ENCODE data around the gene C18orf63.
"Not testable (repeated sequence)": the region's sequence is repeated elsewhere in the genome, so short reads cannot be mapped to it uniquely, and the experiment has no call there.

Gene C18orf63

DNA sequence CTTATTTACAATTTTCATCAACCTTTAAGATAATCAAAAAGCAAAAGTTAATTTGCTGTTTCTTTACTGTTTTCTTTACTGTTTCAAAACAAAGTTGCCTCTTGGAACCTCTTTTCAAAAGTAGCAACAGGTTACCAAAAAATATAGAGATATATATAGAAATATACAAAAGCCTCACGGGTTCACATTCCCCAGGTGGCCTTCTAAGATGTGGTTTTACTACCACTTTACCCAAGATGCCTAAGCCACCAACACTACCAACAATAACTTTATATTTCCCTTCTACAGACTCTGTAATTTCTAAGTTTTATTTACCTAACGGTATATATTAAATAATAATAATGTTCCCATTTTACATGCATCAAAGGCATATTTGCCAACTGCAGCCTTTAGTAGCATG is 28.8 kb upstream of the C18orf63 start:
- no peak for DNase-seq

DNA sequence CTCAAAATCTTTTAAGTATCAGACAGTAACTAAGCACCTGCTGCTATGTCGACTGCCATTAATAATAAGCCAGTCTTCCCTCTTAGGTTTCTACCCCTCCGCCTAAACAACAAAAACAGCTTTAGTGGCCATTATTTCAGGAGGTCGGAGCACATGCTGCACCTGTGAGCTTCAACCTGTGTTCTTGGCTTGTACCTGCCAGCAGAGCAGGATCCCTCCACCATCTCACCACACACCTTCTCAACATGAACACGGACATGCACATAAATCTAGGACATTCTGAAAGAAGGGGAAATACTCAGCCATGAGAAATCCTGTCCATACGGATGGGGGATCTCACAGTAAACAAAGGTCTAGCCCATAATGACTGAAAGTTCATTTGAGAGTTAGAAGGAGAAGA is 27.6 kb upstream of the C18orf63 start:
- no peak for DNase-seq

DNA sequence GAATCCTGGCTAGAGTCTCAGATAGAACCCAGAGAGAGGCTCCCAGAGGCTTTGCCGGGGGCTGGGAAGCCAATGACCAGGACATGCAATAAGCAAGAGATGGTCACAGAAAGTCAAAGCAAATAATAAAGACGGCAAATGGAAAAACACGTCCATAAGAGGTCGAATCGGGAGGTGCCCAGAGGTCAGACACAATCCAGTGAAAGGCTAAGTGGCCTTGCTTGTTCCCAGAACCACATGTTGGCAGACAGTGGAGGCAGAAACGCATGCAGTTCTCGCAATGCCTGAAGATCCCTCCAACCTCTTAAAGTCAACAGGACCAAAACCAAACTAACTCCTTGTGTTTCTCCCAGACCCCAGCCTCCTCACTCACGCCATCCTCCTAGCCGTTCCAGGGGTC is 26.9 kb upstream of the C18orf63 start:
- no peak for DNase-seq

DNA sequence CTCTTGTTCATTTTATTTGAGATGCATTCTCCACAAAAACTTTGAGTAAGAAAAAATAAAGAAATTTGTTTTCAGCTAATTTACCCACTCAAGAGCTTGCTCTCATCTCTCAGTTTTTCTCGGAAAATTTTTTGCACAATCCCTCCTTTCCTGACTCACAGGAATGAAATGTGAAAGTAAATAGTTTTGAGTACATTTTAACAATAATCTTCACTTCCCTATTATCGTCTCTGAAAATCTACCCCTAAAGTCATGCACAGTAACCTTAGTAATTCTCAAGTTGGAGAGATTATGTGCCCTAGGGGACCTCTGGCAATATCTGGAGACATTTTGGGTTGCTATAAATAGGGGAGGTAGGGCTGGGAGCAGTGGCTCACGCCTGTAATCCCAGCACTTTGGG is 26.5 kb upstream of the C18orf63 start:
- no peak for DNase-seq

DNA sequence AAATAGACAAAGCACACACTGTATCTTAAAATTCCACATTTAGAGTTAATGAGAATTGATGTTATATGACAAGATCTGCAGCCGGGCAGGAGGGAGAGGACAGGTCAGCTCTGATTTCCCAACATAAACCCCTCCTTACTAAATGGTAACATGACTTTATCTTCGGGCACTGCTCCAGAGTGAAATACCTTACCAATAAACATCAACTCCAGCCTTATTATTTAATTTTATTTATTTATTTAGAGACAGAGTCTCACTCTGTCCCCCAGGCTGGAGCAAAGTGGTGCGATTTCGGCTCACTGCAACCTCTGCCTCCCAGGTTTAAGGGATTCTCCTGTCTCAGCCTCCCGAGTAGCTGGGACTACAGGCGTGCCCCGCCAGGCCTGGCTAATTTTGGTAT is 25.6 kb upstream of the C18orf63 start:
- no peak for DNase-seq

DNA sequence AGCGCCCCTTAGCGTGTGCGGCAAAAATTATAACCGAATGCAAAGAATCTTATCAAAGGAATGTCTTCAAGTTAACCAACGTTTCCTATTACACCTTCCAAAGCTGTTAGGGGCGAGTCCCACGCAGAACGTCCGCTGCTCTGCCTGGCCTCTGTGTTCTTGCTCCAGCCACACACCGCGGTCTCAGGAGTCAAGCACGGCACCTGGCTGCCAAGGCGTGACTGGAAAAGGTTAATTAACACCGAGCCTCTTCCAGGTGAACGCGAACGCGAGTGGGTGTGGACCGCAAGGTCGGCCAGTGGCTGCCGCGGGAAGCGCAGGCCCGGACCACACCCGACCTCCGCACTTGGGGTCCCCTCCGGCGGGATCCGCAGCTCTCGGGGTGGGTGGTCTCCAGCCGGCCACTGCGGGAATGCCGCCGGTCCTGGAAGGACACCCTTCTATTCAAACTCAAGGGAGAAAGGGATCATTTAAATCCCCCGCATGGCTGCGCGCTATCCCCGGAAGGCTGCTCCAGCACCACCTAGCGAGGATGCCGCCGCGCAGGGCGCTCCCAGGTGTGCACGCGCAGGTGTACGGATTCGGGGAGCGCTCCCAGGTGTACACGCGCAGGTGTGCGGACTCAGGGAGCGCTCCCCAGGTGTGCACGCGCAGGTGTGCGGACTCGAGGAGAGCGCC is 24.7 kb upstream of the C18orf63 start:
- DNase-seq: peak in 1 of 2 experiments; percentile 28

DNA sequence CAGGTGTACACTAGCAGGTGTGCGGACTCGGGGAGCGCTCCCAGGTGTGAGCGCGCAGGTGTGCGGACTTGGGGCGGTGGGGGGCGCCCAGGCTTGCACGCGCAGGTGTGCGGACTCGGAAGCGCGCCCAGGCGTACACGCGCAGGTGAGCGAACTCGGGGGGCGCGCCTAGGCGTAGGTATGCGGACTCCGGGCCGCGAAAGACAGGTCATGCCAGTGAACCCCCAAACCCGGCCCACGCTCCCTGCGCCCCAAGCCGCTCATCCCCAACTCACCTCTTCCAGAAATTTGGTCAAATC is 24.2 kb upstream of the C18orf63 start:
- DNase-seq: no peak

DNA sequence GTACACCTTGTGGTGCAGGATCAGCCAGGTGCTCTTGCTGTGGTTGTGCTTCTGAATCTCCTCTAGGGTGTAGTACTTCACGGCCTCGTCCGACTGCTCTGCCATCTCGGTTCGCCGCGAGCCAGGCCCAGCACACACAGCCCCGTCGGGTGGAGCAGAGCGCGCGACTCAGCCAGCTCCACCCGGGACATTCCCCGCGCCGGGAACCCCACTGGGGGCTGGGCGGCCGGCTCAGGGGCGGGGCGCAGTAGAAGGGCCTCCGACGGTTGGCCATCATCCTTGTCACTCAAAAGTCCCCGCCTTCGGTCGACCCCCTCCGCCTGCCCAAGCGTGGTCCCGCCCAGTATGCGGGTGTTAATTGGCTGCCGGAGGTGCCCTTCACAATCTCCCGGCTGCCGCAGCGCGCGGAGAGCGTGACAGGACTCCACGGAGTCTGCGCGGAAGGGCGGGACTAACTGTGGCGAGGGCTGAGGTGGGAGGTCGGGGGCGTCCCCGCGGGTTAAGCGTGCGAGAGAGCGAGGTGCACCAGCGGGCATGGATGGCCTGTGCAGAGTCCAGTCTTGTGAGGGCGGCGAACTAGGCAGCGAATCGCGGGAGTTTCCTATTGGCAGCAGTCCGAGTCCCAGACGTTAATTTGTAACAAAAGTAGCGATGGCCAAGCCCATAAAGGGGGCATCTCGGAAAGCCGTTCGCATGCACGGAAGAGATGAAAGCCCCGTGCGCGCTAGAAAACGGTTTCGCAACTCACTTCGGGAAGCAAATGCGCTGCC is 23.7 kb upstream of the C18orf63 start, which contains the start of gene CYB5A:
TSS of gene CYB5A (minus strand) at position 193 of the 770 bp plus-strand sequence. CDS start at position 105, 88 bp downstream.
- peak; percentile 99 for DNase-seq

DNA sequence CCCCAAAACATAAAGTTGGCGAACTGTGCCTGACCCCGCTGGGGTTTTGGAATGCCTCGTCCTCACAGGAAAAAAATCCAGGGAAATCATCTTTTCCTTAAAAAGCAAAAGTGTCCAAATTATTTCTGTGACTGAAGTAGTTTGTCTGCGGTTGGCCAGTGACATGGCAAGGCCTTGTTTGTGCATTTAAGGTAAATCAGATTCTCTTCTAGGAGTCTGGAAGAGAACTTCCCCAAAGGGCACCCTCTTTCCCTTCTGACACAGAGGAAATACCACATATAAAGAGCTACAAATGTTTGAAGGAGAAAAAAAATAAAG is 23.1 kb upstream of the C18orf63 start:
- no peak for DNase-seq

DNA sequence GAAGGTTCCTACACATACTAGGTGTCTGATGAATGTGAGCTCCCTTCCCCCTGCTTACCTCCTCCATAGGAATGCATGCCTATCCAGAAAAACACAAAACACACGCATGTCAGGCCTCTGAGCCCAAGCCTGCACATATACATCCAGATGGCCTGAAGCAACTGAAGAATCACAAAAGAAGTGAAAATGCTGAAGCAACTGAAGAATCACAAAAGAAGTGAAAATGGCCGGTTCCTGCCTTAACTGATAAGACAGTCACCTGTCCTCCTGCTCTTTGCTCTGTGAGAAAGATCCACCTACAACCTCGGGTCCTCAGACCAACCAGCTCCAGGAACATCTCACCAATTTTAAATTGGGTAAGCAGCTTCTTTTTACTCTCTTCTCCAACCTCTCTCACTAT is 22.7 kb upstream of the C18orf63 start:
- not testable (repeated sequence) for DNase-seq

DNA sequence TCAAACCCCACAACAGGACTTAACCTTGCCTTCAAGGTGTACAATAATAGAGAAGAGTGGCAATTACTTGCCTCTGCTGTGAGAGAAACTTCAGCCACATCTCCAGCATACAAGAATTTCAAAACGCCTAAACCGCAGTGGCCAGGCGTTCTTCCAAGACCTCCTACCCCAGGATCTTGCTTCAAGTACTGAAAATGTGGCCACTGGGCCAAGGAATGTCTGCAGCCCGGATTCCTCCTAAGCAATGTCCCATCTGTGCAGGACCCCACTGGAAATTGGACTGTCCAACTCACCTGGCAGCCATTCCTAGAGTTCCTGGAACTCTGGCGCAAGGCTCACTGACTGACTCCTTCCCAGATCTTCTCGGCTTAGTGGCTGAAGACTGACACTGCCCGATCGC is 21.1 kb upstream of the C18orf63 start:
- DNase-seq: no peak

DNA sequence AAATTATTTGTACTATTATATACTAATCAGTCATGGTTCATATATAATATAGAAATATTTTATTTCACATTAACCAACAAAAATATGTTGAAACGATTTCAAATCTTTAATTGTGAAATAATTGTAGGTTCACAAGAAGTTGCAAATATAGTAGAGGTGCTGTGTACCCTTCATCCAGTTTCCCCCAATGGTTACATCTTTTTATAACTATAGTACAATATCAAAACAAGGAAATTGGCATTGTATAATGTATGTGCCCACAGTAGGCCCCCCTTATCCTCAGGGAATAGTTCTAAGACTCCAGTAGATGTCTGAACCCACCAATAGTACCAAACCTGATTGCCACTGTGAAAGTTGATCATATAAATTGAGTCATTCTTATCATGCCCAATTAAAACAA is 16.5 kb upstream of the C18orf63 start:
- no peak for DNase-seq

DNA sequence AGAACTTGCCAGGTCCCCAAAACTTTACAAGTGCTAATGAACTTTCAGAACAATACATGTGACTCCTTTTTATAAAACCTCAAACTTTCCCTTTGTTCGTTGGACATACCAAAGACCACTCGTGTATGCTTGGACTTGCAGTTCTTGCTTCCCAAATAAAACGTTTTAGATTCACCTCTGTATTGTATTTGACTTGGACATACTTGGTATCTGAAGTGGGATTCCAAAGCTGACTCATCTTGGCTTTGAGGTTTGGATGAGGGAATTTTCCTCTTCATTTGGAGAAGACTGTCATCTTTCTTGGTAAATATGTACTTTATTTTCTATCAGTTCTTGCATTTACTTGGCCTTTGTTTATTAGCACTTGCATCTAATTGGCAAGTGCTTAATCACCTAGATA is 15.9 kb upstream of the C18orf63 start:
- no peak for DNase-seq

DNA sequence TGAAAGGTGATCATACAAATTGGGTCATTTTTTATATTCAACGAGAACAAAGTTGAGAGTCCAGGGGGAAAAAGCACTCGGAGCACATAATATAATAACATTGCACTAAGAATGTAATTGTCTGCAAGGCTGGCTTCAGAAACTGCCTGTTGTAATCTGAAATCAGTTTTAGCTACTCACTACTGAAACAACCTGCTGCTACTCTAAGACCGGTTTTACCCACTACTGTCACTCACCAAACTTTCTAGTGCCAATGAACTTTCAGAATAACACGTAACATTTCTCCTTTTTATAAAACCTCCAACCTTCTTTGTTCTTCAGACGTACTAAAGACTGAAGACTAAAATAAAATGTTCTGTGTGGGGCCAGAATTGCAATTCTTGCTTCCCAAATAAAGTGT is 12.3 kb upstream of the C18orf63 start:
- DNase-seq: no peak

DNA sequence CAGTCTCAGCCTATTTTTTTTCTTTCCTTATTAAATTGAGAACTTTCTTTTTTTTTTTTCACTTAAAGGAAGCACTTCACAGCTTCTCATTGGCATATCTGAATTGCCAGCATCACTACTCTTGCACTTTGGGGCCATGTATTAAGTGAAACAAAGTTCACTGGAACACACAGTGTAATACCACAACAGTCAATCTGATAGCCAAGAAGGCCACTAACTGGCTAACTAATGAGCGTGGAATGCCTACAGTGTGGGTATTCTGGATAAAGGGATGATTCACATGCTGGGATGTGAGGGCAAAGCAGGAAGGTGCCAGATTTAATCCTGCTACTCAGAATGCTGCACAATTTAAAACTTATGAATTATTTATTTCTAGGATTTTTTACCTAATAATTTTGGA is 11.7 kb upstream of the C18orf63 start:
- DNase-seq: no peak

DNA sequence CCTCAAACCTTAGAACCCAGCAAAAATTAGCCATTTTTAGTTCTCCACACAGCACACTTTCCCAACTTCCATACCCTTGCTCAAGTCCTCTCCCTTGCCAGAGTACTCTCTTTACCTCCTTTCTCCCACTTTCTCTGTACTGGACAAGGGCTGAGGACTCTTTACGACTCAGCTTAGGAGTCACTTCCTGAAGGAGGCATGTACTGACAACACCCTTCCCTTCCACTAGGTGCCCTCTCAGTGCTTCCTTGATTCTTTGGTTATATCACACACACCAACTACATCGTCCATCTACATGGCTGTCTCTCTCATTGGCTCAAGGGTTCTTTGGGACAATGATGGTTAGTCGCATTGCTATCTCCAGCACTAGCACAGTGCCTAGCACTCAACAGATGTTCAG is 5.2 kb upstream of the C18orf63 start:
- DNase-seq: no peak

DNA sequence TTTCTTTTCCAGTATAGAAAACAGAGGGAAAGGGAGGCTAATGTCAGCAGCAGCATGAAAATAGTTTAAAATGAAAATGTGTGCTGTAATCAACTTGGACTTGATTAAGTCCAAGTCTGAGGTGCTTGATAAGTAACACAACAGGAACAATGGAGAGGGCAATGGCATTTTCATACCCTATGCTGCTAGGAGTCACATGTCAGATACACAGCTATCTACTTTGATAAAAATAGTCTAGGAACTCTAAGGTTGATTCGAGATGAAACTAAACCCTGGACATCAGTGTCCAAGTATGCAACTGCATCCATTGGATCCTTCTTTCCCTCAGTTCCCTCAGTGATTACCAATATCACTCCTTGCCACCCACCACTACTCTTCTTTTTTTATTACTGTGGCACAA is 4.6 kb upstream of the C18orf63 start:
- DNase-seq: no peak

DNA sequence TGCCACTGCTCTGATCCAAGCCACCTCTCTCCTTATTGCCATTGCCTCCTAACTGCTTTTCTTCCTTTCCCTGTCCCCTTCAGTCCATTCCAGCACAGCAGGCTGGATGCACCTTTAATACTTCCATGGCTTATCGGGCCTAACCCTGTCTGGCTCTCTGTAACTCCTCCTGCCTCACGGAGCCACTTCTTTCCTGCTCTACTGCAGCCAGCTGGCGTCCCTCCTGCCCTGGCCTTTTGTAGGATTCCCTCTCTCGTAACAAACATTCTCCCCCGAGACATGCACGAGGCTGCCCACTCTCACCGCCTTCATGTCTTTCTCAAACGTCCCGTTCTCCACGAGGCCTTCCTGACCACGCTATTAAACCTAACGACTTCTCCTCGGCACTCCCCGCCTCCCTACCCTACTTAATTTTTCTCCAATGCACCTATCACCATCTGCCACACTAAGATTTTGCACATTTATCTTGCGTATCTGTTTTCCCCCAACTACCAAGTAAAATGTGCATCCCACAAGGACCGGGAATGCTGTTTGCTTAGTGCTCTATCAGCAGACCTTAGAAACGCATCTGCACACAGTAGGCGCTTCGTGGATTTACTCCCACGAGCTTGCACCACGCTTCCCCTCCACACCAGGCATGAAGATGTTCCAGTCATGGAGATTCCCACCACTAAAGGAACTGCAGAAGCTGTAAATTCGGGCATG is 728 bp upstream of the C18orf63 start:
- no peak for DNase-seq

DNA sequence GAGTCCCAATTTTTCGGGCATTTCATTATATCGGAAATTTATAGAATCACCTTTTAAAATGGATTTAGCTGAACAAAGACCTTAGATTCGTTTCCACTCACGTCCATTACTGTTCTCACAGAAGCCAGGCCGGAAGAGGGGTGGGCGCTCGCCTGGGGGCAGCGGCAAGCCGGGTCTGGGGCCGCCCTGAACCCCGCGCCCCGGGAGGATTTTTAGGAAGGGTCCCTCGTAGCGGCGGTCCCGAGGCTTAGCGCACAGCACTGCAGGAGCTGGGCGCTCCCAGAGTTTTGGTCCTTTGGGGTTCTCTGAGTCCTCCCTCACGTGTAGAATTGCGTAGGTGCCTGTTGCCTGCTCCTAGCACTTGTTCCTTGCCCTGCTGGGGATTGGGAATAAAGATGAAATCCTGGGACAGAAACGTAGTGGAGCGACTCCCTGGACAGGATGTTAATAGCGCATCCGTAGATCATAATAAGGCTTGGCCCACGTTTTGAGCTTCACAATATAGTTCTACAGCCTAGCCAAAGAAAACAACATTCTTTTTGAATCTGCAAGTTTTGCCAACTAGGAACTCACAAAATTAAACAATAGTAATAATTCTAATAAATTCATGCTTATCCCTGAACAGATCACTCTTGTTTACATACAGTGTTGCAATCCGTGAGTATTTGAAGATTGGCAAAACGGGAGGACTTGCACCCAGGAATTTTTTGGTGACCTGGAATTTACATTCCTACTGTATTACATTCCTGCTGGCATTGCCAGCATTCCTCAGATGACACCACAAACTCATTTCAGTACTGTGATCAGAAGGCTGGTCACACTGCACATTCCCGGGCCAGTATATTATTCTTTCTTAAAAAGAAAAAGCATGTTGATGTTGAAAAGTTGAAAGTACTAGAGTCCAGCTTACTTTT is 875 bp downstream of the C18orf63 start:
- DNase-seq: no peak

DNA sequence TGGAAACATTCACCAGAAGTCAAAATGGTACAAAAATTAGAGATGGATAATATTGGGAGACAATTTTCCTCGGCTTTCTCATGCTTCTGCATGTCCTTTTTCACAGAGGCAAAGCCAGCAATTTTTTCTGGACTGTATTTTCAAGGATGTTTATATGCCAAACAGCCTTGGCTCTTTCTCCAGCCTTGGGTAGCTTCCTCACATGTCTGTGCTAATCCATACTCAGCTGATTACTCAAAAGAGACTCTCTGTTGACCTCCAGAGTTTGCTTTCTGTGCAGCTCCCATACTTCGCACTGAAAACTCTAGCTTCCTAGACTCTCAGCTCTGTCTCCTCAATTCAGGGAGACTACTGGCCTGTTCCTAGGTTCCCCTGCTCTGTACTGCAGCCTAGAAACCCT is 10.6 kb downstream of the C18orf63 start:
- DNase-seq: no peak

DNA sequence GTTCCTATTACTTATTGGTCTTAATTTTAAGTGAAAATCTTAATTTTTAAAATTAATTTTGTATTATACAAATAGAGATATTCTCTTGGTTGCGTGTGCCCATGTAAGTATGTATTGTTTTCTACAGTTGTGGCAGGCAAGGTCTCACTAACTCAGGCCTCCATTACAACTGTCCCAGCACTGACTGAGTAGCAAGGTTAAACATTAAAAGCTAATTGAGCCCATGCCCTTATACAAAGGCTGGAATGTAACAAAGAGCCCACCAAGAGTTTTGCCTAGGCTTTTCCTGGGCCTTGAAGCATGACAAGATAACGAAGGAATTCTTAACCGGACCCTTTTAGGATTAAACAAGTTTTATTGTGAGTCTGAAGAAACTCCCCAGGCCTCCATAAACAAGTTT is 11.2 kb downstream of the C18orf63 start:
- DNase-seq: not testable (repeated sequence)

DNA sequence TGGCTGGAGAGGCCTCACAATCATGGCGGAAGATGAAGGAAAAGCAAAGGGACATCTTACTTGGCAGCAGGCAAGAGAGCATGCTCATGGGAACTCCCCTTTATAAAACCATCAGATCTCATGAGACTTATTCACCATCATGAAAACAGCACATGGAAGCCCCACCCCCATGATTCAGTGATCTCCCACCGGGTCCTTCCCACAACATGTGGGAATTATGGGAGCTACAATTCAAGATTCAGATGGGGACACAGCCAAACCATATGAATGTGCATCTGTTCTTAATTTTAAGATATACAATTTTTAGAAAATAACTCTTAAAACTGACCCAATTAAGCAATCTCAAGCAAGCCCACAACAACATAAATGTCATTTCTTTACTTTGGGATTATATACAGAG is 12.6 kb downstream of the C18orf63 start:
- DNase-seq: no peak

DNA sequence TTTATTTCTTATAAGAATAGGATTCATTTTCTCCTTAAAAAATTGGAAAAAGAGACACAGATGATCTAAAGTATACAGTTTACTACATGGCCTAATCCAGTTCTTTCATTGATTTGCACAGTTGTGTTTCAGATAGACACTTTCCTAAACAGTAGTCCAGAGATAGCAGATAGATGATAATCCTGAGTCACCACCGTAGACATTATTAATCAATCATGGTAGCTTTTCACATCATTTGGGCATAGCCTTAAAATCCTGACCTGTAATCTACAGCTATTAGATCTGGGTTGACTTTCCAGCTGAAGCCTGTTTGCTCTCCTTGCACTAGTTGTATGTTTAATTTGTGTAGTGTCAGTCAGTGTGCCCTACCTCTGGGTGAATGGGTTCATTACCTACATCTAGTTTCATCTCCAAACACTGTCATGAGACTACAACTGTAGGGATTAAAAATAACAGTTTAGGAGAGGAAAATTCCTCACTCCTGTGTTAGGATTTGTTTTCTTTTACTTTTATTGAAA is 14.1 kb downstream of the C18orf63 start:
- no peak for DNase-seq

Measured in activated T-cell treated with anti-CD3 and anti-CD28 coated beads, Interleukin-2, amount 50 U/mL, for 48 hours (primary cell).